NCI-H82 treated with DMSO at 0.1 percent for 48 hours (cell line): ENCODE results near the gene COL4A1.

Source experiments
- DNase-seq: peaks from one replicate; lab custom pipeline; 2025; ENCODE audit not compliant: unreplicated experiment; lab: John Stamatoyannopoulos, UW

COL4A1 gene

GRCh38 chr13:110309661-110310524 lies 2.9 kb upstream of the COL4A1 start:
- DNase-seq, result no peak

- no peak for DNase-seq
Observed at GRCh38 chr13:110308656-110309359, 1.9 kb upstream of the COL4A1 start.

GRCh38 chr13:110307767-110308655 lies 1.1 kb upstream of the COL4A1 start:
- DNase-seq, result no peak

- DNase-seq, result no peak
Observed at GRCh38 chr13:110306340-110306959, 507 bp downstream of the COL4A1 start.

- no peak for DNase-seq
Observed at GRCh38 chr13:110305949-110306339, 1.0 kb downstream of the COL4A1 start.

DNA sequence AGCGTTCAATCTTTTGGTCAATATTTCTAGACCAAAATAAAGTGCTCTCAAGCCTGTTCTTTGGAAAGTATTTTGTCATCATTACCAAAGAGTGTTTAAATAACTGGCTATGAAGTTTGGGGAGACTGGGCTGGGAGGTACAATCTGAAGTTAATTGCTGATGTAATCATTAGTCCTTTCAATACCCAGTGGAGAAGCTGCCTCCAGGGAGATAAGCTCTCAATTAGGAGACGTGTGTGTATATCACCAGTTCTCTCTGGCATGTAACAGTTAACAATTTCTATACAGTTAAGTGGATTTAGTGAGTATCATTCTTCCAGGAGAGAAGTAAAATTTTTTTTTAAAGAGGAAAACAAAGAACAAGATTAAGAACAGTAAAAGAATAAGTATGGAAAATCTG lies 1.4 kb downstream of the COL4A1 start:
- DNase-seq, result no peak

DNA sequence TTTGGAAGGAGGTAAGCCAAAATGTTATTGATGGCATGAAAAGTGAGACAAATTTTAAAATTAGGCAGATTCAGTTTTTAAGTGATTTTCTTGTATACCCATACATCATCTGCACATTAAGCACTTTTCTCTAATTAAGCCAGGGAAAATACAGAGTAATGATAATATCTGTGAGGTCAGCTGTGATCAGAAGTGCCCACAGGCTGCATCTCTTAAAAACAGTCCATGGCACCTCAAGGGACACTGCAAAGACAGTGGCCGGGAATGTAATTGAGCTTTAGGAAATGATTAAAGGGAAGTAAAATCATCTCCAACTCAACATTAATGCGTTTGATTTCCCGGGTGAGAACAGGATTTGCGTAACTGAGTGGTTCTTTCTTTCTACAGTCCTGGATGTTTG lies 2.0 kb downstream of the COL4A1 start:
- DNase-seq, result no peak

- no peak for DNase-seq
Observed at GRCh38 chr13:110304256-110304655, 2.7 kb downstream of the COL4A1 start.

- no peak for DNase-seq
Observed at GRCh38 chr13:110303644-110304043, 3.3 kb downstream of the COL4A1 start.

GRCh38 chr13:110302997-110303396 lies 4.0 kb downstream of the COL4A1 start:
- no peak for DNase-seq

- DNase-seq, result no peak
Observed at GRCh38 chr13:110301606-110302553, 5.1 kb downstream of the COL4A1 start.

DNA sequence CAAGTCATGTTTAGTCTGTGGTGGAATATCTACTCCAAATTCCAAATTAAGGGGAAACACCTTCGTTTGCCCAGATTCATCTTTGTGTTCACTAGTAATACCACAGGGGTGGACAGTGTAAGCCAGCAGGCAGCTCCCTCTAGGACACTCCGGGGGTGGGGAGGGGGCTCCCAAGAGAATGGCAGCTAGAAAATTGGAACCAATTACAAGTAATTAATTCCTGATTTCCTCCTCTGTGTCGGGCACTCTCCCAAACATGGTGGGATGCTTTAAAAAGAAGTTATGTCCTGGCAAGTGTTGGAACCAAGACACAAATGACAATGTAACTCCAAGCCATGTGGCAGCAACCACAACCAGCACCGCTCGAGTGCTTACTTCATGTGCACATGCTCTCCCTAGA lies 5.9 kb downstream of the COL4A1 start:
- DNase-seq, result no peak

DNA sequence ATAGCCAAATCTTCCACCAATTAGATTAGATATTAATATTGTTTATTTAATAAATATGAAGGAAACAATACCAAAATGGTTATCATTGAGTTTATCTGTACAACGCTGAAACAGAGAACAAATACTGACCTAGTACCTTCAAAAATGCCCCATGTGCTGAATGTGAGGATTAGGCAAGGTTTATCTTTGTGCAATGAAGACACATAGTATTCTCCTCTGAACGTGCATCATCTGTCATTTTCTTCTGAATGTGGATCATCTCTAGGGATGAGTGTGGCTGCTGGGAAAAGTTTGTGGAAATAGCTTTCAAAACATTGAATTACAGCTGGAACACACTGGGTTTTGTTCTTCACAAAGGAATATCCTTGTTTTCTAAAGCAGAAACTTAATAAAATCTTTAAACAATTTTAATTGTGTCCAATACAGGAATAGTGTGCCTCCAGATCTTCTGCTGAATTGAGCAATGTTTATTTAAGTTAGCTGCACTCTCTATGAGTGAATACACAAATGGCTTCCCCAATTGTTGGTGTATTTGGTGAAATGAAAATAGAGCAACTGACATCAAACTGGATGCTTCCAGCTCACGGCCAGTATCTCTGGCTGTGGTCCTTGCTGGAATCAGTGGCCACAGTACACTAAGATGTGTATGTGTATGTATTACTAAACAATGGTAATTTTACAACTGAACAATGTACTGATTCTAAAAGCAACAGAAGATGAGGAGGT lies 6.7 kb downstream of the COL4A1 start:
- DNase-seq, result no peak

DNA sequence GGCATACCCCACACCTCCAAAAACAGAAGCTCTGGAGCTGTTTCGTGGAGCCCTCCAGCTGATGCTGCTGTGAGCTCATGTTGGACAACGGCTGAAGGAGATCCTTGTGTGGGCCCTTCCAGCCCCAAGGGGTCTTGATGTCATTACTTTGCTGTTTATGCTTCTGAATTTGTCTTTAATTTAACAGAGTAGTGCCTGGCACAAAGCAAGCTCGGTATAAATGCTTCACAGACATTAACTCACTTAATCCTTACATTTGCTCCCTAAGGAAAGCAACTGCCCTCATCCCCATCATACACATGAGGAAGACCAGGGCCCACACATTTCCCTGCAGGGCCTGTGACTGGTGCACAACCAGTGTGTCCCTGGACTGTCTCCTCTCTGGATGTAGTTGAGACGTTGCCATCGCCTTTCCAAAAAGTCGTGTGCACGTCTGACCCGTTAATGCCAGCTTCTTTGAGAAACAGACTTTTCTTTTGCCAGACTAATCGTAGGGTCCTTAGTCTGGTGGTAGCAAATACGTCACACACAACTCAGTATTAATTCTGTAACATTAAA lies 7.6 kb downstream of the COL4A1 start:
- DNase-seq, result no peak

DNA sequence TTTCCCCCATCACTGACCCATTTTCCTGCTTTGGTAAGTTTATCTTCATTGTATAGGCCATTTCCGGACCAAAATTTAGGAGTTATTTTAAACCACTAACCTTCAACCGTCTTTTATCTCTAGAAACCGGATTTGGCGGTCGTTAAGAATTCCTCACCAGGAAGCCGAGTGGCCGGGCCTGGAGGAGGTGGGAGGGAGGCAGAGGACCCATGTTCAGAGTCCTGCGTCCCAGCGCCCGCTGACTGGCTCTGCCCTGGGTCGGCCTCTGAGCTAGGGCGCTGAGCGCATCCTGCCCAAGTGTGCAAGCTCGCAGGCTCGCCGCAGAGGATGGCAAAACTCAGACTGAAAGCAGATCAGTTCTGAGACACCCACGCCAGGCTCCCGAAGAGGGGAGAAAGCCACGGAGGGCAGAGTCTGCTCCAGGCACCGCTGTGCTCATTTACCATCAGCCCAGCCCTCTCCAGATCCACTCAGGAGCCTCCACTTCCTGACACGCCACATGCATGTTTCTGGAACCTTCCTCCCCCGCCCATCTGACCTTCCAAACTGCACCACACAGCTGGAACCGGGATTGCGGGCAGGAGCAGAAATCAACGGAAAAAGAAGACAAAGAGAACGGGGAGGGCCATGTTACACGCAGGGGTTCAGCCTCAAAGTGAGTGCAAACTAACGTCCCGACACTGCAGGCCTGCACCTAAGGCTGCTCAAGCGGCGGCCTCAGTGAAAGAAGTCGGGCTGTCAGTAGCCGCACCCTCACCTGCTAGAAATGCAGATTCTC lies 8.3 kb downstream of the COL4A1 start:
- no peak for DNase-seq

DNA sequence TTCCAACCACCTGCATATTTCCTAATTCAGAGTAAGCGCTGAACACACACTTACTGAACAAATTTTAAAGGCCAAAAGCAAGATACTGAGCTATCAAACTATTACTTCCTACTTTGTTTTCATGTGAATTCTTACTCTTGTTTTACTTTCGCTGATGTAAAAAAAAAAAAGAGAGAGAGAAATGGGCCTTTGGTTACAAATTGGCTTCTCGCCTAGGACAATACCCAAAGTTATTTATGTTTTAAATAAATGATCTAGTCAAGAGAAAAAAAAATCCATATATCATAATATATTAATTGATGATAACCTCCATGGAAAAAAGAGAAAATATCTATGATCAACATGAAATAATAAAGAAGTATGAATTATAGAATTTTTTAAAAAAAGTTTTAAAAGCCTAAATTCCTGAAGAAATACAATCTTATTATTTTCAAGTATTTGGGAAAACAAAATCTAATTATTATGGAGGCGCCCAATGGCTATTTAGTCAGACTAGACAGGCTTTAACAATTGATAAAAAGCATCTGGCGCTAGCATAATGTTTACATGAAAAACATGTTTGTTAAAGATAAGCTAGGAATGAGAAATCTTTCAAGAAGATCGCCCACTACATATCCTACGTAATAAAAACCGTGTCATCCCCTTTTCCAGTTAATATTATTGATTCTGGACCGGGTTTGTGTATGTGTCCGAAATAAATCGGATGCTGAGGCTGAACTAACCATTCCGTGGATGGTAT lies 9.0 kb downstream of the COL4A1 start:
- no peak for DNase-seq

- DNase-seq, result no peak
Observed at GRCh38 chr13:110297011-110297410, 9.9 kb downstream of the COL4A1 start.
